NCI-H128 (cell line): ENCODE data around the gene PITPNM2.

Source experiments
- DNase-seq: peaks from one replicate; lab custom pipeline; 2025; ENCODE audit not compliant: unreplicated experiment; lab: John Stamatoyannopoulos, UW

Gene PITPNM2

DNA sequence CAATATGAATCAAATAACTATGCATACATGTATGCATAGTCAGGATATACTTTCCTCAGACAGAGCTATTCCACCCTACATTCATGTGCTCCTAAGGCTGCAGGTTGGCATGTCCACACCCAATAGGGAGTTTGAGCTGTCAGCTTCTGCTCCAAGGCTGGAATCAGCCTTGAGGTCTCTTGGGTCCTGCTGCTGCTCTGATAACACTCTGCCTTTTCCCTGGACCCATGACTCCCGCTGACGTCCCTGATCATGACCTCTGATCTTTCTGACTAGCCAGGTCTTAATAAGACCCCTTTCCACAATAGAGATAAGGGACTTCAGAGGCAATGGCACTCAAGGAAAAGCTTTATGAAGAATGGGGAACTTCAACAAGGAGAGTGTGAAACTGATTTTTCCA, 5.7 kb downstream of the PITPNM2 start:
- DNase-seq, result no peak

- DNase-seq, result no peak
Measured at GRCh38 chr12:123143736-123144461, 7.0 kb downstream of the PITPNM2 start.

DNA sequence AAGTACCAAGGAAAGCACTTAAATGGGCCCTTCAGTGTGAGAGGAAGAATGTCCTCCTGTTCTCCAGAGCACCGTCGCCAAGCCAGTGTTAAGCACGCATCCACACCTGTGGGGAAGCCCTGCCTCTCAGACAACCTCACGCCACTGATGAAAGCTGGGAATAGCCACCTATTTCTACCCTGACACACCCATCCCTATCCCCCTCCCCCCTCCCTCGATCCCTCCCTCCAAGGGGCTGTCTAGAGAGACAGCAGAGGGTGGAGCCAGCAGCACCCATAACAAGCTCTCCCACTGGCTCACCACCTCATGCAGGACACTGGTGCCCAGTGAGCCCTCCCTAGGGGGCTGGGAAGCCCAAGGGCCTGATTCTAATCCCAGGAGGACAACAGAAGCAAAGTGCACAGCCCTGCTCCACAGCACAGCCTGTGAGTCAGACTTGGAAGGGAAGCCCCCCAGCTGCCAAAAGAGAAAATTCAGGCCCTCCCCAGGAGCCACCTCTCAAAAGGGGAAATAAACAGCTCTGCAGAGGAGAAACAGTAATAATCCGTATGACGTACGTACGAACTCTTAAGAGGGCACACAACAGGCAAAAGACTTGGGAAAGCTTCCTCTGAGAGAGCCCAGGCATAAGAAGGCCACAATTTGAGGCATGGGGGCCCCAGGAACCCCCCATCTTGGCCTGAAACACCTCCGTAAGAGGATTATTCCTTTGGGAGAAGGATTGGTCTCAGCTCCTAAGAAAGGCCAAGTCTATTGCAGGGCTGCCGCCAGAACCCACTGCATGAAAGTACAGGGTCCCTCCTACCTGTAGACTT, 7.8 kb downstream of the PITPNM2 start:
- no peak for DNase-seq

DNA sequence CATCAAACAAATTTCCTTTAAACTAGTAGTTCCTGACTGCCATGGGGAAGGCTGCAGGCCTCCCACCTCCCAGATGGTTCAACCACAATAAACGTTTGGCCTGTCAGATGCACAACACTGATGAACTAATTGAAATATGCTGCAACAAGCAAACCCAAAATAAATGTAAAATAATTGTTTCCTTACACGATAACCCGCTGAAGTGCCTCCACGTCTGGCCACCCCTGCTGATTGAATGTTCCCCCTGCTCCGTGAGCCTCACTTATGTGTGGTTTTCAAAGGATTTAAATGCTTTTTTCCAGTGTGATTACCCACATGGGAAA, 8.4 kb downstream of the PITPNM2 start:
- no peak for DNase-seq

- no peak for DNase-seq
Measured at GRCh38 chr12:123141615-123142517, 9.0 kb downstream of the PITPNM2 start.

- DNase-seq, result no peak
Measured at GRCh38 chr12:123140676-123141614, 9.9 kb downstream of the PITPNM2 start.

GRCh38 chr12:123139926-123140675, 10.8 kb downstream of the PITPNM2 start:
- no peak for DNase-seq

DNA sequence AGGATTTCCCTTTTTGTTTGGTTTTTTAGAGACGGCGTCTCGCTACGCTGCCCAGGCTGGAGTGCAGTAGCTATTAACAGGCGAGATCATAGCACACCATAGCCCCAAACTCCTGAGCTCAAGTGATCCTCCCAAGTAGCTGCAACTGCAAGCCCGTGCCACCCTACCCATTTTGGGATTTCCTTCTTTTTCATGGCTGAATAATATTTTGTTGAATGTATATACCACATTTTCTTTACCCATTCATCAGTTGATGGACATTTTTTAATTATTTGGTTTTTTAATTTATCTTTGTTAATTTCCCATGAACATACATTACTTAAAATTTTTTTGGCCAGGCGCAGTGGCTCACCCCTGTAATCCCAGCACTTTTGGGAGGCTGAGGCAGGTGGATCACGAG, 15.2 kb downstream of the PITPNM2 start:
- DNase-seq, result no peak

- no peak for DNase-seq
Measured at GRCh38 chr12:123134826-123135225, 16.1 kb downstream of the PITPNM2 start.

GRCh38 chr12:123134271-123134671, 16.6 kb downstream of the PITPNM2 start:
- DNase-seq, result no peak

DNA sequence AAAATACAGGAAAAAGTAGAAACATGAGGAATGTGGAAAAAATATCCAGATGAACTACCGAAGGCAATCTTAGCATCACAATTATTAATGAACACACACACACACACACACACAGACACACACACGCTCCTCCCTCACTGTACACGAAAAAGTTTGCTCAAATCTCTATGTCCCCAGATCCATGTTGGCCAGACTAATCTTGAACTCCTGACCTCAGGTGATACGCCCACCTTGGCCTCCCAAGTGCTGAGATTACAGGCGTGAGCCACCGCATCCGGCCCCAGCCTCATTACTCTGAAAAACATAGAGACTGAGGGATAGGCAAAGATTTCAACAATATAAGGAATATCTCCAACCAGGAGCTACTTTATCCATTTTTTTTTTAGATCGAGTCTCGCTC, 17.2 kb downstream of the PITPNM2 start:
- DNase-seq, result no peak

GRCh38 chr12:123132951-123133619, 17.8 kb downstream of the PITPNM2 start:
- DNase-seq, result no peak

DNA sequence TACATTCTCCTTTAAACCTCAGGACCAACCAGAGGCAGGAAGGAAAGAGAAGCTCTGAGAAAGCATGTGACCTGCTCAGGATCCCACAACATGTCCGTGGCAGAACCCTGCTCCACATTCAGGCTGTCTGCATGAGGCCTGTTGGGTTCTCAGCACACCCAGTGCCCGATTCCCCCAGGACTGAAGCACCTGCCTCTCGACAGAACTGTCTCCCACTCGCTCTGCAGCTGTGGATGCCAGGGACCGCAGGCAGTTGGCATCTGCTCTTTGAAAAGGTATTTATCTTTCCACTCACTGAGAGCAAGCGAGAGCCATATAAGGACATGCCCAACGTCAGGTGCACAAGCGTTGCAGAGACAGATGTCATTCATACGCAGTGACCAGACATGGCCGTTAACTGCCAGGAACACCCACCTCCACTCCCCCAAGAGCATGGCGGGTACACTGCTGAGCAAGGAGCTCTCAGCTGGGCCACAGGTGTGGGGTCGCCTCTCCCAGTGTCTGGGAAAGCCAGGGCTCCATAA, 18.9 kb downstream of the PITPNM2 start:
- peak; percentile 69 for DNase-seq

- no peak for DNase-seq
Measured at GRCh38 chr12:123131291-123131832, 19.5 kb downstream of the PITPNM2 start.

- no peak for DNase-seq
Measured at GRCh38 chr12:123129621-123130020, 21.3 kb downstream of the PITPNM2 start.

- DNase-seq, result no peak
Measured at GRCh38 chr12:123127182-123127495, 23.8 kb downstream of the PITPNM2 start.

DNA sequence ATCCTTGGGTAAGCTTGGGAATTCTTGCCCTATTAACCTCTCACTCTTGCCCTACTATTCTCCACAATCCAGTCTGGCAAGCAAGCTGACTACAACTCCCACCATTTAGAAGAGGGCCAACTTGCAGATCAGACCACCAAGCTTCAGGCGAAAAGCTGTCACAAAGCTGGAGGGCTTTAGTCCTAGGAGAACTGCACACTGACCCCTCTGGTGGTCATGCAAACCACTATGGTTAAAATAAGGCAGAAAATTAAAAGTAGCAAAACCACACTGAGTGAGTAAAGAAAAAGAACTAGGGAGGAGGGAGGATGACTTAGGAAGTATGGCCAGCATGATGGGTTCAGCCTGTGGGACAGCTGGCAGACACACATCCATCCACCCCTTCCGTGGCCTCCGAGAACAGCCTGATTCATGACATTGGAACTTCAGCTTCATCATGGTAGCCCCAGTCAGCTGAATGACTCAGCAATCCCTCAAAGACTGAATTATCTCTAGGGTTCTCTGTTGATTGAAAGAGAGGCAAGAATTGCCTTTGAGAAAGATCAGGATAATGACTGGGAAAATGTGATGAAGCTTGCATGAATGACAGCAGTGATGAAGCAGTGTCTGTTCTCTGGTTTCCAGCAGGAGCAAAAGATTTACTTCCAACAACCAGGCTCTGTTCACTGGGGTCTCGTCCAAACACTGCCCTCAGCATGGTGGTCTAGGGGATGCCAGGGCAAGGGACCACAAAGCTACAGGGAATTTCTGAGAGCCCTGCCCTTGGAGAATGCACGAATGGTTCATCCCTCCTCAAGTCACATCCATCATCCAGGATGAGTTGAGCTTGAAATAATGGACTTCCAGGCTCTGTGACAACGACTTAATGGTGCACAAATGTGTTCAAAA, 24.4 kb downstream of the PITPNM2 start:
- no peak for DNase-seq

- no peak for DNase-seq
Measured at GRCh38 chr12:123122626-123123025, 28.3 kb downstream of the PITPNM2 start.
